Fibroblast of gingiva (primary cell): ENCODE results near the gene SLC25A46.
A peak's percentile ranks its signal among the peaks of the same experiment; 100 is the strongest.
"Not testable (repeated sequence)": the region's sequence is repeated elsewhere in the genome, so short reads cannot be mapped to it uniquely, and the experiment has no call there.

Experiments
- DNase-seq: peaks from one replicate; pipeline ENCODE4 v3.0.0-alpha.2; 2011; ENCODE audit warnings: low read depth

SLC25A46 gene

GRCh38 chr5:110757118-110757729, 18.4 kb downstream of the SLC25A46 start:
- peak; percentile 47 for DNase-seq

- no peak for DNase-seq
Measured at GRCh38 chr5:110760158-110760557, 21.4 kb downstream of the SLC25A46 start.

- DNase-seq: peak; percentile 70
Measured at GRCh38 chr5:110768138-110768860, 29.5 kb downstream of the SLC25A46 start.

GRCh38 chr5:110769000-110769681, 30.3 kb downstream of the SLC25A46 start:
- peak; percentile 81 for DNase-seq

GRCh38 chr5:110770286-110770685, 31.5 kb downstream of the SLC25A46 start:
- DNase-seq: no peak

- no peak for DNase-seq
Measured at GRCh38 chr5:110784901-110785300, 46.1 kb downstream of the SLC25A46 start.

GRCh38 chr5:110785356-110785755, 46.5 kb downstream of the SLC25A46 start:
- peak; percentile 76 for DNase-seq

GRCh38 chr5:110788006-110788405, 49.2 kb downstream of the SLC25A46 start:
- DNase-seq: not testable (repeated sequence)

- DNase-seq: peak; percentile 68
Measured at GRCh38 chr5:110790673-110791072, 51.9 kb downstream of the SLC25A46 start.

GRCh38 chr5:110802998-110803397, 64.2 kb downstream of the SLC25A46 start:
- no peak for DNase-seq

- no peak for DNase-seq
Measured at GRCh38 chr5:110803467-110804326, 64.9 kb downstream of the SLC25A46 start.

- no peak for DNase-seq
Measured at GRCh38 chr5:110807169-110807568, 68.4 kb downstream of the SLC25A46 start.

GRCh38 chr5:110809006-110809405, 70.2 kb downstream of the SLC25A46 start:
- no peak for DNase-seq
